ENCODE measurements around the gene PAXX.
A peak's percentile ranks its signal among the peaks of the same experiment; 100 is the strongest.
"Not testable (repeated sequence)": the region's sequence is repeated elsewhere in the genome, so short reads cannot be mapped to it uniquely, and the experiment has no call there.

Gene PAXX

DNA sequence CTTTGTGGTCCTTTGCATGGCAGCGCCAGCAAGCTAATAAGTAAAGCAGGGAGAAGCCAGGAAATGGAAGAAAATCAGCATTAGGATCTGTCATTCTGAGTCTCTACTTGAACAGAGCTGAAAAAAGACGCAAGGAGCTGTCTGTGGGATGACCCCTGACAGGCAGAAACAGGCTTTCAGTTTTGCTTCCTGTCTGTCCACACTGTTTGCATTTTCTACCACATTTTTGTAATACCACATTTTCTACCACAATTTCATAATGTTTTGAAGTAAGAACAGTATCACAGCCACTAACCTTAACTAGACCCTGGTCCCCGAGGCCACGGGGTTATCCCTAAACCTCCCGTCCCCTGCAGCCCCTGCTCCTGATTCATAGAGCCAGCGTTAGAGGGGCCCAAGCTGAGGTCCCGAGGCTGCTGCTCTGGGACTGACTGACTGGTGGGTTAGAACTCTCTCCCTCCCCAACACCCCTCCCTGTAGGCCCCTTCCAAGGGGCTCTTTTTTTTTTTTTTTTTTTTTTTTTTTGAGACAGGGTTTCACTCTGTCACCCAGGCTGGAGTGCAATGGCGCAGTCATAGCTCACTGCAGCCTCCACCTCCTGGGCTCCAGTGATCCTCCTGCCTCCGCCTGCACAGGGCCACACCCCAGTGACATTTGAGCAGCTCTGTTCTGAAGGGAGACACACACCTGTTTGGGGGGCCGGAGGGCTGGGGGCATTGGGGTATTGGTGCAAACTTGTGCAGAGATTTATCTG is 8.1 kb downstream of the PAXX start:
- Histone ChIP-seq H3K4me2 (ENCODE audit: low read depth, low read length, poor library complexity, severe bottlenecking) (peak overlapping the region; percentile 6), H3K36me3 (ENCODE audit: low read length) (no peaks in the 10 kb centered on the region), H3K9ac (ENCODE audit: low read length) (no peak overlapping the region), H3K4me3 (ENCODE audit: insufficient read depth, low read length, poor library complexity, severe bottlenecking) (no peak overlapping the region), H3K9me2 (replicated peaks; ENCODE audit: insufficient read depth, low read length) (no peaks in the 10 kb centered on the region), H3K79me2 (ENCODE audit: insufficient read depth, low read length) (no peaks in the 10 kb centered on the region), H2AFZ (ENCODE audit: low read depth, low read length, severe bottlenecking) (no peak overlapping the region), H4K20me1 (ENCODE audit: low read depth, low read length) (no peaks in the 10 kb centered on the region), H3F3A (ENCODE audit: insufficient read depth) (no peaks in the 10 kb centered on the region), H3K27ac (ENCODE audit: low read depth, low read length) (no peak overlapping the region), H3K27me3 (ENCODE audit: low read length) (no peaks in the 10 kb centered on the region), H3K9me3 (ENCODE audit: insufficient read depth, low read length) (no peaks in the 10 kb centered on the region)
- TF ChIP-seq EZH2phosphoT487 (conservative IDR thresholded peaks at IDR 0.05; ENCODE audit: low read length): no peak

DNA sequence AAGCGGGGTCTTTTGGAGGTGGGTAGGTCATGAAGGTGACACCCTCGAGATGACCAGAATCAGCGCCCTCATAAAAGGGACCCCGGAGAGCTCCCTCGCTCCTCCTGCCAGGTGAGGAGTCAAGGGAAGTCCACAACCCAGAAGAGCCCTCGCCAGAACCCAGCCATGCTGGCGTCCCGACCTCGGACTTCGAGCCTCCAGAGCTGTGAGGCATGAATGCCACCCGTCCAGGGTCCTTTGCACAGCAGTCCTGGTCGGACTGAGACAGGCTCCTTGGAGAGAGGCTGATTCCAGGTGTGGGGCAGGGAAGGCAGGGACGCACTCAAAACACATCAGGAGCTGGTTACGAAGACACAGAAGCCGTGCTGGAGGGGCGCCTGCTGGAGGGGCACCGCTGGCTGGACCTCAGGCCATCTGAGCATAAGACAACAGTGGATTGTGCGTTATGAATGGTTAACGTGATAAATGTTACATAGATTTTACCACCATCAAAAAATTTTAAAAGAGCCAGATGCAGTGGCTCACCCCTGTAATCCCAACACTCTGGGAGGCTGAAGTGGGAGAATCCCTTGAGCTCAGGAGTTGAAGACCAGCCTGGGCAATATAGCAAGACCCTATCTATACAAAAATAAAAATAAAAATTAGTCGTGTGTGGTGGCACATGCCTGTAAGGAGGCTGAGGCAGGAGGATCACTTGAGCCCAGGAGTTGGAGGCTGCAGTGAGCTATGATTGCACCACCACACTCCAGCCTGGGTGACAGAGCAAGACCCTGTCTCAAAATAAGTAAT is 9.8 kb downstream of the PAXX start:
- no peaks in the 10 kb centered on the region for H4K20me1 ChIP-seq (ENCODE audit: low read depth, low read length)
- H3K27me3 ChIP-seq (ENCODE audit: low read length): no peaks in the 10 kb centered on the region
- H2AFZ ChIP-seq (ENCODE audit: low read depth, low read length, severe bottlenecking): no peak overlapping the region
- H3K36me3 ChIP-seq (ENCODE audit: low read length): no peaks in the 10 kb centered on the region
- no peaks in the 10 kb centered on the region for H3K79me2 ChIP-seq (ENCODE audit: insufficient read depth, low read length)
- no peak overlapping the region for H3K27ac ChIP-seq (ENCODE audit: low read depth, low read length)
- no peaks in the 10 kb centered on the region for H3K9me3 ChIP-seq (ENCODE audit: insufficient read depth, low read length)
- no peak overlapping the region for H3K4me2 ChIP-seq (ENCODE audit: low read depth, low read length, poor library complexity, severe bottlenecking)
- TF ChIP-seq, protein P1, sequence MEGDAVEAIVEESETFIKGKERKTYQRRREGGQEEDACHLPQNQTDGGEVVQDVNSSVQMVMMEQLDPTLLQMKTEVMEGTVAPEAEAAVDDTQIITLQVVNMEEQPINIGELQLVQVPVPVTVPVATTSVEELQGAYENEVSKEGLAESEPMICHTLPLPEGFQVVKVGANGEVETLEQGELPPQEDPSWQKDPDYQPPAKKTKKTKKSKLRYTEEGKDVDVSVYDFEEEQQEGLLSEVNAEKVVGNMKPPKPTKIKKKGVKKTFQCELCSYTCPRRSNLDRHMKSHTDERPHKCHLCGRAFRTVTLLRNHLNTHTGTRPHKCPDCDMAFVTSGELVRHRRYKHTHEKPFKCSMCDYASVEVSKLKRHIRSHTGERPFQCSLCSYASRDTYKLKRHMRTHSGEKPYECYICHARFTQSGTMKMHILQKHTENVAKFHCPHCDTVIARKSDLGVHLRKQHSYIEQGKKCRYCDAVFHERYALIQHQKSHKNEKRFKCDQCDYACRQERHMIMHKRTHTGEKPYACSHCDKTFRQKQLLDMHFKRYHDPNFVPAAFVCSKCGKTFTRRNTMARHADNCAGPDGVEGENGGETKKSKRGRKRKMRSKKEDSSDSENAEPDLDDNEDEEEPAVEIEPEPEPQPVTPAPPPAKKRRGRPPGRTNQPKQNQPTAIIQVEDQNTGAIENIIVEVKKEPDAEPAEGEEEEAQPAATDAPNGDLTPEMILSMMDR (IDR thresholded peaks at IDR 0.05; ENCODE audit: insufficient read depth, low read length, poor library complexity, severe bottlenecking): no peak
- no peak for TF ChIP-seq EZH2phosphoT487 (conservative IDR thresholded peaks at IDR 0.05; ENCODE audit: low read length)
- H3K4me3 ChIP-seq (ENCODE audit: insufficient read depth, low read length, poor library complexity, severe bottlenecking): no peak overlapping the region
- H3K9me2 ChIP-seq (replicated peaks; ENCODE audit: insufficient read depth, low read length): no peaks in the 10 kb centered on the region
- H3F3A ChIP-seq (ENCODE audit: insufficient read depth): no peaks in the 10 kb centered on the region
- no peak overlapping the region for H3K9ac ChIP-seq (ENCODE audit: low read length)

GRCh38 chr9:137002646-137003041 is 10.4 kb downstream of the PAXX start:
- Histone ChIP-seq H3K27me3 (ENCODE audit: low read length) (no peaks in the 10 kb centered on the region), H3K4me3 (ENCODE audit: insufficient read depth, low read length, poor library complexity, severe bottlenecking) (no peak overlapping the region), H2AFZ (ENCODE audit: low read depth, low read length, severe bottlenecking) (no peak overlapping the region), H3F3A (ENCODE audit: insufficient read depth) (no peaks in the 10 kb centered on the region), H4K20me1 (ENCODE audit: low read depth, low read length) (no peaks in the 10 kb centered on the region), H3K36me3 (ENCODE audit: low read length) (no peaks in the 10 kb centered on the region), H3K9ac (ENCODE audit: low read length) (no peak overlapping the region), H3K27ac (ENCODE audit: low read depth, low read length) (no peak overlapping the region), H3K9me3 (ENCODE audit: insufficient read depth, low read length) (no peaks in the 10 kb centered on the region), H3K9me2 (replicated peaks; ENCODE audit: insufficient read depth, low read length) (no peaks in the 10 kb centered on the region), H3K79me2 (ENCODE audit: insufficient read depth, low read length) (no peaks in the 10 kb centered on the region), H3K4me2 (ENCODE audit: low read depth, low read length, poor library complexity, severe bottlenecking) (no peak overlapping the region)
- no peak for TF ChIP-seq EZH2phosphoT487 (conservative IDR thresholded peaks at IDR 0.05; ENCODE audit: low read length)
- TF ChIP-seq, protein P1 (IDR thresholded peaks at IDR 0.05; ENCODE audit: insufficient read depth, low read length, poor library complexity, severe bottlenecking): no peak

GRCh38 chr9:137004285-137004684 is 12.1 kb downstream of the PAXX start:
- H3F3A ChIP-seq (ENCODE audit: insufficient read depth); H3K9ac ChIP-seq (ENCODE audit: low read length); H2AFZ ChIP-seq (ENCODE audit: low read depth, low read length, severe bottlenecking); H4K20me1 ChIP-seq (ENCODE audit: low read depth, low read length); H3K36me3 ChIP-seq (ENCODE audit: low read length); H3K4me2 ChIP-seq (ENCODE audit: low read depth, low read length, poor library complexity, severe bottlenecking); H3K9me2 ChIP-seq (replicated peaks; ENCODE audit: insufficient read depth, low read length); H3K9me3 ChIP-seq (ENCODE audit: insufficient read depth, low read length); H3K27me3 ChIP-seq (ENCODE audit: low read length); H3K27ac ChIP-seq (ENCODE audit: low read depth, low read length); H3K4me3 ChIP-seq (ENCODE audit: insufficient read depth, low read length, poor library complexity, severe bottlenecking); H3K79me2 ChIP-seq (ENCODE audit: insufficient read depth, low read length): not testable (repeated sequence)
